HL-60 (cell line): ENCODE measurements around the gene GLIPR2.

Experiments
- POLR2AphosphoS5 ChIP-seq: IDR thresholded peaks from 2 replicates; pipeline ENCODE4 v1.6.1; 2012; ENCODE audit warnings: low read depth
- TF ChIP-seq, protein P1 (sequence below): IDR thresholded peaks from one replicate; pipeline ENCODE4 v1.5.1; 2011; ENCODE audit warnings: low read length, control low read depth, inconsistent platforms; ENCODE audit not compliant: insufficient read depth

GRCh38 chr9:36163786-36164170 lies 27.2 kb downstream of the GLIPR2 start:
- TF ChIP-seq, protein P1, sequence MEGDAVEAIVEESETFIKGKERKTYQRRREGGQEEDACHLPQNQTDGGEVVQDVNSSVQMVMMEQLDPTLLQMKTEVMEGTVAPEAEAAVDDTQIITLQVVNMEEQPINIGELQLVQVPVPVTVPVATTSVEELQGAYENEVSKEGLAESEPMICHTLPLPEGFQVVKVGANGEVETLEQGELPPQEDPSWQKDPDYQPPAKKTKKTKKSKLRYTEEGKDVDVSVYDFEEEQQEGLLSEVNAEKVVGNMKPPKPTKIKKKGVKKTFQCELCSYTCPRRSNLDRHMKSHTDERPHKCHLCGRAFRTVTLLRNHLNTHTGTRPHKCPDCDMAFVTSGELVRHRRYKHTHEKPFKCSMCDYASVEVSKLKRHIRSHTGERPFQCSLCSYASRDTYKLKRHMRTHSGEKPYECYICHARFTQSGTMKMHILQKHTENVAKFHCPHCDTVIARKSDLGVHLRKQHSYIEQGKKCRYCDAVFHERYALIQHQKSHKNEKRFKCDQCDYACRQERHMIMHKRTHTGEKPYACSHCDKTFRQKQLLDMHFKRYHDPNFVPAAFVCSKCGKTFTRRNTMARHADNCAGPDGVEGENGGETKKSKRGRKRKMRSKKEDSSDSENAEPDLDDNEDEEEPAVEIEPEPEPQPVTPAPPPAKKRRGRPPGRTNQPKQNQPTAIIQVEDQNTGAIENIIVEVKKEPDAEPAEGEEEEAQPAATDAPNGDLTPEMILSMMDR: no peak
- no peak for TF ChIP-seq POLR2AphosphoS5
